ENCODE data around the gene TMC7. TPM values are rescaled to one million over a fixed set of nuclear protein-coding genes. Genes with fewer than 3 reads are reported as not detected.

TMC7 gene
- total RNA-seq, 3 donors from 2014 or later: 0.64 to 1.3 (median 0.73) TPM

- Histone ChIP-seq H3K4me3 (no peak overlapping the region), H3K36me3 (no peaks in the 10 kb centered on the region), H3K9me3 (peaks cover 8 to 9% of the 10 kb centered on the region in 2 donors), H3K27me3 (no peaks in the 10 kb centered on the region), H3K4me1 (no peaks in the 10 kb centered on the region), H3K27ac (no peak overlapping the region)
- TF ChIP-seq POLR2A (IDR thresholded peaks at IDR 0.05): no peak
- no peak for TF ChIP-seq CTCF (IDR thresholded peaks at IDR 0.05)
- no peak for TF ChIP-seq POLR2AphosphoS5 (IDR thresholded peaks at IDR 0.05)
- no peak for DNase-seq (ENCODE audit: low spot score in 2 of 2)
- intact Hi-C loops (cut with DNase I; ENCODE audit: low total_unique reads): no loop called here
These were observed 24.8 kb downstream of the TMC7 start for GRCh38 chr16:19008245-19009169.

DNA sequence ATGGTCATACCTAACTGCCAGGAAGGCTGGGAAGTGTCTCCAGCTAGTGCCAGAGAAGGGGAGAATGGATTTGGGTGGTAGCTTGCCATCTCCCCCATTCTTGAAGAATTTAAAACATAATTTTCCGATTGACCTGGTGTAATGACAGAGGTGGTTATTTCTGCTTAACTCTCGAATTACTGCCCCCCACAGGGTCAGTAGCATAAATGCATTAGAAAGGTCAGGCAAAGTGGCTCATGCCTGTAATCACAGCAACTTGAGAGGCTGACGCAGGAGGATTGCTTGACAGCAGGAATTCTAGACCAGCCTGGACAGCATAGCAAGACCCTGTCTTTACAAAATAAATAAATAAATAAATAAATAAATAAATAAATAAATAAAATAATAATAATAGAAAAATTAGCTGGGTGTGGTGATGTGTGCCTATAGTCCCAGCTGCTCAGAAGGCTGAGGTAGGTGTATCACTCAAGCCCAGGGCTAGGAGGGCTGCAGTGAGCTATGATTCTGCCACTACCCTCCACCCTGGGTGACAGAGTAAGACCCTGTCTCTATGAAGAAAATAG, 27.5 kb downstream of the TMC7 start:
- H3K27ac ChIP-seq: no peak overlapping the region
- no peaks in the 10 kb centered on the region for H3K36me3 ChIP-seq
- DNase-seq (ENCODE audit: low spot score in 2 of 2): no peak
- H3K4me3 ChIP-seq: no peak overlapping the region
- no peaks in the 10 kb centered on the region for H3K4me1 ChIP-seq
- no peak for TF ChIP-seq CTCF (IDR thresholded peaks at IDR 0.05)
- TF ChIP-seq POLR2AphosphoS5 (IDR thresholded peaks at IDR 0.05): no peak
- no peak for TF ChIP-seq POLR2A (IDR thresholded peaks at IDR 0.05)
- peaks cover 8 to 9% of the 10 kb centered on the region in 2 donors for H3K9me3 ChIP-seq
- H3K27me3 ChIP-seq: no peaks in the 10 kb centered on the region
- intact Hi-C loops (cut with DNase I; ENCODE audit: low total_unique reads): no loop called here

- H3K27ac ChIP-seq: no peak overlapping the region
- no peaks in the 10 kb centered on the region for H3K36me3 ChIP-seq
- H3K27me3 ChIP-seq: no peaks in the 10 kb centered on the region
- intact Hi-C loops (cut with DNase I; ENCODE audit: low total_unique reads): no loop called here
- H3K4me1 ChIP-seq: no peaks in the 10 kb centered on the region
- H3K4me3 ChIP-seq: no peak overlapping the region
- no peak for TF ChIP-seq POLR2AphosphoS5 (IDR thresholded peaks at IDR 0.05)
- no peak for TF ChIP-seq CTCF (IDR thresholded peaks at IDR 0.05)
- TF ChIP-seq POLR2A (IDR thresholded peaks at IDR 0.05): no peak
- DNase-seq (ENCODE audit: low spot score in 2 of 2): no peak
- peaks cover 8 to 9% of the 10 kb centered on the region in 2 donors for H3K9me3 ChIP-seq
These were observed 30.7 kb downstream of the TMC7 start for GRCh38 chr16:19014461-19014860.

DNA sequence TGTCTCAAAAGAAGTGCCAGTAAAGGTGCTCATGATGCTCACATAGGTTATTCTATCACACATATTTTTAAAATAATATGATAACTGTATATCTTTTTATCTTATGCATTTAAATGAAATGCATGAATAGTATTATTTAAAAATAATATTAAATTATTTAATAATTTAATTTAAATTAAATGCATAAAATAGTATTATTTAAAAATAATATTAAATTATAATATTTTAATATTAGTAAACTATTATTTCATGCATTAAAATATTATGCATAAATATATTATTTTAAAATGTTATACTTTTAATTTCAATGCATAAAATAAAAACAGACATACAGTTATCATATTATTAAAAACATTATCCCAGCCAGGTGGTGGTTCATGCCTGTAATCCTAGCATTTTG, 33.4 kb downstream of the TMC7 start:
- no peak overlapping the region for H3K27ac ChIP-seq
- no peaks in the 10 kb centered on the region for H3K36me3 ChIP-seq
- no peaks in the 10 kb centered on the region for H3K4me1 ChIP-seq
- intact Hi-C loops (cut with DNase I; ENCODE audit: low total_unique reads): no loop called here
- no peaks in the 10 kb centered on the region for H3K27me3 ChIP-seq
- no peak overlapping the region for H3K4me3 ChIP-seq
- TF ChIP-seq POLR2A (IDR thresholded peaks at IDR 0.05) (no peak), CTCF (IDR thresholded peaks at IDR 0.05) (no peak), POLR2AphosphoS5 (IDR thresholded peaks at IDR 0.05) (no peak)
- DNase-seq (ENCODE audit: low spot score in 2 of 2): no peak
- peaks cover 0 to 4% of the 10 kb centered on the region in 2 donors for H3K9me3 ChIP-seq

DNA sequence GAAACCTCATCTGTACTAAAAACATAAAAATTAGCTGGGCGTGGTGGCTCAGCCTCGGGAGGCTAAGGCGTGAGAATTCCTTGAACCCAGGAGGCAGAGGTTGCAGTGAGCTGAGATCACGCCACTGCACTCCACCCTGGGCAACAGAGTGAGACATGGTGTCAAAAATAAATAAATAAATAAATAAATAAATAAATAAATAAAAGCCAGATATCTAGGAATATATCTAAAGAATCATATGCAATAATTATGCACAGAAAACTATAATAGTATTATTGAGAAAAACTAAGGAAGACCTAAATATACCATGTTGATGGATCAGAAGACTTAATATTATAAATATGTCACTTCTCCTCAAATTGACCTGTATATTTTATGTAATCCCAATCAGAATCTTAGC, 37.0 kb downstream of the TMC7 start:
- DNase-seq (ENCODE audit: low spot score in 2 of 2): no peak
- H3K27ac ChIP-seq: no peak overlapping the region
- H3K27me3 ChIP-seq: no peaks in the 10 kb centered on the region
- H3K4me3 ChIP-seq: no peak overlapping the region
- H3K9me3 ChIP-seq: peaks cover 0 to 4% of the 10 kb centered on the region in 2 donors
- intact Hi-C loops (cut with DNase I; ENCODE audit: low total_unique reads): no loop called here
- no peaks in the 10 kb centered on the region for H3K36me3 ChIP-seq
- TF ChIP-seq POLR2A (IDR thresholded peaks at IDR 0.05) (no peak), CTCF (IDR thresholded peaks at IDR 0.05) (no peak), POLR2AphosphoS5 (IDR thresholded peaks at IDR 0.05) (no peak)
- H3K4me1 ChIP-seq: no peaks in the 10 kb centered on the region

All from breast epithelium (tissue), 4 donors.